GM21825 (cell line): ENCODE measurements around the gene ZMYND8.

Source experiments
- ATAC-seq: cut with Tn5 transposase; IDR thresholded peaks from one replicate; pipeline ENCODE4 v1.9.1; 2021; ENCODE audit warnings: mild to moderate bottlenecking, moderate library complexity; ENCODE audit not compliant: unreplicated experiment

Gene ZMYND8

DNA sequence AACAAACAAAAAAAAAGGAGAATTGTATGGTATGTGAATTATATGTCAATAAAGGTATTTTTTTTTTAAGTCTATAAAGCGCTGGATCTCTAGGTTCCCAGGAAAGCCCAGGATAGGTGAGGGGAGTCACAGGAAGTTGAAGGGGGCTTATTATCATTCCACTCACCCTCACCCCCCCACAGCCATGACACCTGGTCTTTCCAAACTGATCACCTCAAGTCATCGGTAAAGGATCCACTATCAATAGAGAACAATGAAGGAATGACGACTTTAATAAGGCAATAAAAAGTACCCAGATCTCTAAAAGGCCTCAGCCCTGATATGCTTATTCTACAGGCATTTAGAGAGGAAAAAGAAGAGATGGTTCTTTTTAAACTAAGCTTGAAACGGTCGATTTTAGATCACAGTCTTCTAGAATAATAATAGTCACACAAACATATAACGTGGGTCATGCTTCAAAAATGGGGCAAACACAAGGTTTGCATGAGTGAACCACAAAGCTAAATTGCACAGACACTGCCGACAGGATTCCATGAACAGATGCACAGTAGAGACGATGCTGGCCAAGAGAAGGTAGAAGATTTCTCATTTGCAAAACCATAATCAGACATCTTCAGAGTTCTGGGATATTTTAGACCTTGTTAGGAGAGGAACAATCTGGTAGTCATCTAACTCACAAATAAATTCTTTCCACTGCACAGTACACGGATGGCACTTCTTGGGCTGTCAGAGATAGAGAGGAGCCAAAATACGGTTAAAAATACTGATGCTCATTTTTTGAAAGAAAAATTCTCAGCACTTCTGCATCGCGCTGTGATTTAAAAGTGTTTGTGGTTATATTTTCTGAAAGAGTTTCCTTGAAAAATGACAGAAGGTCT lies 21.0 kb downstream of the ZMYND8 start:
- no peak for ATAC-seq

DNA sequence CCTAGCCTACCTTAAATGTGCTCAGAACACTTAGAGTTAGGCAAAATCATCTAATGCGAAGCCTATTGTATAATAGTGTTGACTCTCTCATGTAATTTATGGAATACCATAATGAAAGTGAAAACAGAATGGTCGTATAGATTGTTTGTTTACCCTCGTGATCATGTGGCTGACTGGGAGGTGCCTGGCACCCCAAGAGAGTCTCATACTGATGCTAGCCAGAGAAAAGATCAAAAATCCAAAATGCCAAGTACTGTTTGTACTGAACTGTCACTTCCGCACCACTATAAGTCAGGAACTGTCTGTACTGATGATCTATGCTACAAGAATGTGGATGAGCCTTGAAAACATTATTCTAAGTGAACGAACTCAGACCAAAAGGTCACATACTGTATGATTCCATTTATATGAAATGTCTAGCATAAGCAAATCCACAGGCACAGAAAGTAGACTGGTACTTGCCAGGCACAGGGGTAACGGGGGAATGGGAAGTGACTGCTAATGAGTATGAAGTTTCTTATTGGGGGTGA lies 22.4 kb downstream of the ZMYND8 start:
- ATAC-seq: no peak

DNA sequence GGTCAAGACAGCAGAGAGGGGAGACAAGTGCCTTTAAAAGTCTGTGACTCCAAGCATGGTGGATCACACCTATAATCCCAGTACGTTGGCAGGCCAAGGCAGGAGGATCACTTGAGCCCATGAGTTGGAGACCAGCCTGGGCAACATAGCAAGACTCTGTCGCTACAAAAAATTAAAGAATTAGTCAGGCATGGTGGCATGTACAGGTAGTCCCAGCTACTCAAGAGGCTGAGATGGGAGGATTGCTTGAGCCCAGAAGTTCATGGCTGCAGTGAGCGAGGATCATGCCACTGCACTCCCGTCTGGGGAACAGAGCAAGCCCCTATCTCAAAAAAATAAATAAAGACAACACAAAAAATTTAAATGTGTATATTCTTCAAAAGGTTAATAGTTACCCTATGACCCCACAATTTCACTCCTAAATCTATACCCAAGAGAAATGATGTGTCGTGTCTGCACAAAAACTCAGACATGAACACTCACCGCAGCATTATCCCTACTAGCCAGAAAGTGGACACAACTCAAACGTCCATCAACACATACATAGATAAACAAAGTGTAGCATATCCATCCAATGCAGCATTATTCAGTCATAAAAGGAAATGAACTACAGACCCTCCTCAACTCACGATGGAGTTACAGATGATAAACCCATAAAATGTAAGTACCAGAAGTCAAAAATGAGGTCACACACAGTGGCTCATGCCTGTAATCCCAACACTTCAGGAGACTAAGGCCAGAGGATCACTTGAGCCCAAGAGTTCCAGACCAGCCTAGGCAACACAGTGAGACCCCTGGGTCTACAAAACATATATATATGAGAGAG lies 23.9 kb downstream of the ZMYND8 start:
- no peak for ATAC-seq

DNA sequence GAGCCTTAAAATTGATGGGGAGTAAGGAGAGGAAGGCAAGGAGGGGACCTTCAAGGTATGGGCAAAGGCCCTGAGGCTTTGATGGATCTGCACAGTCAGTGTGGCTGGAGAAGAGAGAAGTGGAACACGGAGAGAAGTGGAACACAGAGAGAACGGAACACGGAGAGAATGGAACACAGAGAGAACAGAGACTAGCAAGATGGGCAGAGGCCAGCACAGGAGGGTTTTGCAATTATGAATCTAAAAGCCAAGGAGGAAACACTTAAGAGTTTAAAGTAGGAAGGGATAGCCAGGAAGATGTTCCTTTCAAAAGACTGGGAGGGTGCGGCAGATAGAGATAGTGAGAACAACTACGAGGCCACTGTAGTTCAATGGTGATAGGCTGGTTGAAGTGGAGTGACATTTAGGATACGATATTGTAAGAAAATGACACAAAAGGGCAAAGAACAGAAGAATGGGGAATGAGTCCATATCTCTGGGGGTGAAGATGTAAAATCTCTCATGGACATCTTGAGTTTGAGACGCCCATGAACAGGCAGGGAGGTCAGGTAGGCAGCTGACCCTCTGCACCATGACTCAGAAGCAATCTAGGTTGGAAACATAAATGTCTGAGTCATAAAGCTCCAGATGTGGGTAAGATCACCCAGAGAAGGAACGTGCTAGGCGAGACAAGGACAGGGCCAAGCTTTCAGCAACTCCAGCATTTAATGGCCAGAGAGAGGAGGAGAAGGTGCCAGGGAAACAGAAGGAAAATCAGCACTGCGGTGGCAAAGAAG lies 25.4 kb downstream of the ZMYND8 start:
- no peak for ATAC-seq

DNA sequence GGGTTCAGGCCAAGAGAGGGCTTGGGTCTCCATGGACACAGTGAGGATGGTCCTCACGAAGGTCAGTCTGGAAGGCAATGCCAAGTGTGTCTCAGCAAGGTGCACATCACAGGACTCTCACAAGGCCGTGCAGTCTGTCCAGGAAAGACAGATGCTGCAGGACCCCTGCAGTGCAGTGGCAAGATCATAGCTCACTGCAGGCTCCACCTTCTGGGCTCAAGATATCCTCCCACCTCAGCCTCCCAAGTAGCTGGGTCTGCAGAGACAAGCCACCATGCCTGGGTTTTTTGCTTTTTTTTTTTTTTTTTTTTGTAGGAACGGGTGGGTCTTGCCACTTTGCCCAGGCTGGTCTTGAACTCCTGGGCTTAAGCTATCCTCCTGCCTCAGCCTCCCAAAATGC lies 26.4 kb downstream of the ZMYND8 start:
- ATAC-seq: no peak

DNA sequence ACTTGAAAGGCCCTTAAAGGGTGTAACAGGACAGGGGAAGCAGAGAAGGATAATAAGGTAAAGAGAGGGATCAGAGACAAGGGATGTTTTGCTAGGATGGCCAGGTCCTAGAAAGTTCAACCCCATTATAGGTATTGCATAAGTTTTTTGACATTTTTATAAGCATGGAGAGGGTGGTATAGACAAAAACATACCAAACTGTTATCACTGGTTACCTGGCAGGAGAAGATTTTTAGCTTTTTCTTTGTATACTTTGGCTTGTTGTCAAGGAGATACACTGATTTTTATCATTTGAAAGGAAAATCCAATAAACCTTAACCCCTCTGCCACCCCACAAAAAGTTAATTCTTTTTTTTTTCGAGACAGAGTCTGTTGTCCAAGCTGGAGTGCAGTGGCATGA lies 28.4 kb downstream of the ZMYND8 start:
- no peak for ATAC-seq

DNA sequence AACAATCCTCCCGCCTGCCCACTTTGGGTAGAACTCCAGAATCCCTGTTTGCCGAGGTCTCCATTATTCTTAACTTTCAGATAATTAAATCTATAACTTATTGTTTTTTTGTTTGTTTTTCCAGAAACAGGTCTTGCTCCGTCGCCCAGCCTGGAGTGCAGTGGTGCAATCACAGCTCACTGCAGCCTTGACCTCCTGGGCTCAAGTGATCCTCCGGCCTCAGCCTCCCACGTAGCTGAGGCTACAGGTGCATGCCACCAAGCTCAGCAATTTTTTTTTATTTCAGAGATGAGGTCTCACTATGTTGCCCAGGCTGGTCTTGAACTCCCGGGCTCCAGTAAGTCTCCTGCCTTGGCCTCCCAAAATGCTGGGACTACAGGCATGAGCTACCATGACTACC lies 28.8 kb downstream of the ZMYND8 start:
- no peak for ATAC-seq

DNA sequence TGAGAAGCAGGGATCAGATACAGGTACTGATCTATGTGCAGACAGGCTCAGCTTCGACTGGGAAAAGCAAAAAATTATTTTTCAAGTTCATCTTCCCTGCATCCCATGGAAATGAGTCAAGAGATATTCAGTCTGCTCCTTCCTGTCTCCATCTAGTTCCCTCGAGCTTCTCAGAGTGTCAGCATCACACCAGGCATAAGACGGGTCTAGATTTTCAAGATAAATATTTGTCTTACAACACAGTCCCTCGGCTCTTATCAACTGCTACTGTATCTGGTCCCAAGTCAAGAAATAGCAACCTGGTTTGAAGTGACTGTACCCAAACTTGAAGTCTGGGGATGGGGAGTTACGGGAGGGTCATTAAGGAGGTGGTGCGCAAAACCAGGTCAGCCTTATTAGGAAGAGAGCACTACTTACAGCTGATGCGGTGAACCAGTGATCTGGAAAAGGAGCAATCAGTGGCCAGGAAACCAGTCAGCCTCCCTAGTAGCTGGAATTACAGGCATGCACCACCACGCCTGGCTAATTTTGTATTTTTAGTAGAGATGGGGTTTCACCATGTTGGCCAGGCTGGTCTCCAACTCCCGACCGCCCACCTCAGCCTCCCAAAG lies 29.7 kb downstream of the ZMYND8 start:
- ATAC-seq: no peak

DNA sequence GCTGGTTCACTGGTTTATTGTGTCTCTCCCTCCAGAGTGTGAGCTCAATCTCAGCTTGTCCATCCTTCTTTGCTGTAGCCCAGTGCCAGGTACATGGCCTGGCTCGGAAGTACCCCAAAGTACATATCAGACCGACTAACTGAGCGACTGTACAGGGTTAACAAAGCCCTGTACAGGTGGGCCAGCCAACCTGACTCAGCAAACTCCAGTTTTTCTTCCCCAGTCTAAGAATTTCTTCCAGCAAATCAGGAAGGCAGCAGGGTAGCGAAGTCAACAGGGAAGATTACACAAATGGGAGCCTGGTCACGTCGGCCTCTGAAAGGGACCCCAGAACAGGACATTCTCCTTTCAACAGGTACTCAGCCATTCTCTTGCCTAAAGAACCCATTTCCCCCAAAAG lies 31.3 kb downstream of the ZMYND8 start:
- ATAC-seq: no peak

DNA sequence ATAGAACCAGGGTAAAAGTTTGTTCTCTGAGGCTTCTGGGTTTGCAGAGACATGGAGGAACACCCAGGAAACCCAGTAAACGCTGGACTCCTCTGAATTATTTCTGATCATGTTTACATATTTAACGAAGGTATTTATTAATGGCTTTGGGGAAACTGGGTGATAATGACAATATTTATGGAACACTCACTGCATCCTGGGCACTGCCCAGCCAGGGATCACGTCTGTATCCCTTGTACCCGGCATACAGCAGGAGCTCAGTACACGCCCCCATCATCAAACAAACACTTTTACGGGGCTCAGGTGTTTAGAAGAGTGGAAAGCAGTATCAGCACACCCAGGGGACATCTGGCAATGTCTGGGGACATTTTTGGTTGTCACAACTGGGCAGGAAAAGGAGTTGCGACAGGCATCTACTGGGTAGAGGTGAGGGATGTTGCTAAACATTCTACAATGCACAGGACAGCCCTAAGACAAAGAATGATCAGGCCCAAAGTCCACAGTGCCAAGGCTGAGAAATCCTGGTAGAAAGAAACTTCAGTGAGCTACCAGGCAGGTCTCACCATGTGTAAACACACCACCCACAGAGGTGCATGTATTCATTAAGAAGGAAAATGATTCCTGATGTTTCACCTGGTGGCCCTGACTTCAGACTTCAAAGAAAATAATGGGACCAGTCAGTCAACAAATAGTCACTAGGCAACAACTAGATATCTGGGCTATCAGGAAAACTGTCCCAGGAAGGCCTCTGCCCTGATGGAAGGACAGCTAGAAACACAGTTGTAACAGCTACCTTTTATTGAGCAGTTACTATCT lies 35.3 kb downstream of the ZMYND8 start:
- no peak for ATAC-seq

DNA sequence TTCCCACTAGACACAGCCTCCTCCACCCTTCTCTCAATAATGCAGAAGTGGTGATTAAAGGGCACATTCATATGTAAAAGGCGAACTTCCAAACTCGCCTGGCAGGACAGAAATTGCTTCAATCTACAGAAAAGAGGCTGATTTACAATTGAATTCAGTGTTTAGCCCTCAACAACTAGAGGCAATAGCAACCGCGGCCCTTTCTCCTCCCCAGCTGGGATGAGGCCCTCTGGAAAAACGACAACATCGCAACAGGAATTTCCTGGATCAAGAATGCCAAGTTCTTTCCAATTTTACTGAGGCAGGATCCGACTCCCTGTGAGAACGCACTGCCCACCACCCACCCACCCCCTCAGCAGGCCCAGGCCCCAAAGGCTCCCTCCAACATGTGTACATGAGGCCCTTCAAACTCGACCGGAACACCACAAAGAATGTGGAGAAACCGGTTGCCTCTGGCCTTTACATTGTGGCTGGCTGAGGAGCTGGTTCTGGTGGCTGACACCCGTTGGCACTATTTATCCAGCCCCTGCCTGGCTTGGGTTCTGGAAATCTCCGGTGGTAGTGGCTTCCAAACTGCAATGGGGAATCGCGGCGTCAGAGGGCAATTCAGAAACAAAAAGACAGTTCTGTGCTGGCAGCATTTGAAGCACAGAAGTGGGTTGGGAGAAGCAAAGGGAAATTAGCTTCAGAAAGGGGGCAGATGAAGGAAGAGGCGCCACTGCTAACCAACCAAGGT lies 36.8 kb downstream of the ZMYND8 start:
- no peak for ATAC-seq

DNA sequence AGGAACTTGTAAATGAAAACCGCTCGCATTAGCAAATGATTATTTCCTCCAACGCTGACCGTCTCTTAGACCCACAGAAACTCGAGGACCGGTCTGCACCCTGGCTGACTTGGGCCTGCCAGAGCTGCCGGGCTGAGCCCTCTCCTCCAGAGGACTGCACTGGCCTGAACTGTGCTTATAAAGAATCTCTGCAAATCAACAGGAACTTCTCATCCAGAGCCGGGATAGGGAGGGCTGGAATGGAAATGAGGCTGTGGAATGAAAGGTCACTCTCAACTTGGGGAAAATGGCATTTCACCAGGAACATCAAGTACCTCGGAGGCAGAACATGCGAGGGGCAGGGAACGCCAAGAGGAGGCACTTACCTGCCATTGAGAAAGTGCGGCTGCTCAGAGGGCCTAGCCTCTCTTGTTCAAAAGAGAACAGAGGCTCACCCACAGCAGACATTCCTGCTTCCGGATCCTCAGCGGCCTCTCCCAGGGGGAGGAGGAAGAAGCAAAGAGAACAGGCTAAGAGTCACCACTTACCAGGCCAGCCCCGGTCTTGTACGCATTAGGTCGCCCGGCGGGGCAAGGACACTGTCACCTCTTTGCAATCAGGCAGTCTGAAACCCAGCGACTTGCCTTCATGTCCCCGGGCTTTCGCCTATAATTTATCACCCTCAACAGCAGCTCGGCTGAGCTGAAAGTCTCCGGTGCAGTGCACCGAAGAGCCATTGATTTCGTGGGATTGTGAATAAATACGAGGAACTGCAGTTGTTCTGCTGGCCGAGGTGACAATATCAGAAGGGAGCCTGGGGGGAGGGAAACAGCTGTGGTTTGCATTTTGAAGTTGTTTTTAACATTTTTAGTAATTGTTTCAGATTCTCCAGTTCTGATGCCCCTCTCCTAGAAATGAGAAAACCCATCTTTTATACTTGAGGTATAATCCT lies 37.6 kb downstream of the ZMYND8 start:
- ATAC-seq: no peak

DNA sequence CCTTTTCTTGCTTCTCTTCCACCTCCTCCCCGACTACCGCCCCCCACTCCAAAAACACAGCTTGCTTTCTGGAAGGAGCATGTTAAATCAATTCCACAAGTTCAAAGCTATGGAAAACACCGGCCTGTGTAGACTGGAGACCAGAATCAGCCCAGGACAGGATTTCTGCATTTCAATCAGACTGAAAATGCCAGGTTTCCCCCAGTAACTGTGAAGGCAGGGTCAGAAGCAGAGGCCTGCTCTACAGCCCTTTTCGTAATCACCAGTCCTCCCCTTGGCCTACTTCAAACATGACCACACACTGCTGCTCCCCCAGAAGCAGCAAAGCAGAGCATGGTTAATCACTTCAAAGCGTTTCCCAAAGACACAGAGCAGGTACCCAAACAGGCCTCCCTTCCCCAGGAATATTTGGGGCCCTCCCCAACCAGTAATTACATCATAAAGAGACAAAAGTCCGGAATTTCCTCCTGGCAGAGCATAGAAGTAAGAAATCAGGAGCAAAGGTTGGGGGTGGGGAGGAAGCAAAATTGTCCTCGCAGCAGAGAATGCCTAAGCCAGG lies 38.4 kb downstream of the ZMYND8 start:
- no peak for ATAC-seq

DNA sequence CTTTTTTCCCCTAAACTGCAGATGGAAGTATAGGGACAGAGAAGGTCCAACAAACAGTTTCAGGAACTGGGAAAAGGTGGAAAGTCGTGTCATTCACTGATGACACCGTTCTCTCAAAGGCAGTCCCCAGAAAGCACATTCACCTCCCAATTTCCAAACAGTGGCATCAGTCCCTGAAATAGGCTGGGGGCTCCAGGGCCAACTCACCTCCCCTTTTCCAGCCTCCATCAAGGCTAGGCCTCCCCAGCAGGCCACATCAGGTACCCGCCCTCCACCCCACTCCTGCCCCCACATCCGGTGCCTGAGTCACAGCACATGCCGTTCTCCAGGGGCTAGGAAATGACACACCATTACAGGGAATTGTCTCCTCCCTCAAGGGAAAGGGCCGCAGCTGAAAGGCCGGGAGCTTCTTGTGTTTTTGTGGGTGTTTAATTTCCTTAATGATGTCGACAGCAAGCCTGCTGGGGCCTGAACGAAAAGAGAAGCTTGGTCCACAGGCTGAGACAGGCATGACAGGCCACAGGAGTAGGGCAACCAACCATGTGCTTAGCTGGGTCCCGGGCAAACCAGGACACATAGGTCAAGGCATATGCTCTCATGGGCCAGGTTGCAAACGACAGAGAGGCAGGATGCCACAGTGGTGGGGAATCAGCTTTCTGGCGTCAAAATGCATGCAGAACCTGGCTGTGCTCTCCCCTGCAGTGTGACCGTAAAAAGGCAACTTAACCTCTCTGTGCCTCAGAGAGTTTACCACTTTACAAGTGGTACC lies 39.2 kb downstream of the ZMYND8 start:
- no peak for ATAC-seq

DNA sequence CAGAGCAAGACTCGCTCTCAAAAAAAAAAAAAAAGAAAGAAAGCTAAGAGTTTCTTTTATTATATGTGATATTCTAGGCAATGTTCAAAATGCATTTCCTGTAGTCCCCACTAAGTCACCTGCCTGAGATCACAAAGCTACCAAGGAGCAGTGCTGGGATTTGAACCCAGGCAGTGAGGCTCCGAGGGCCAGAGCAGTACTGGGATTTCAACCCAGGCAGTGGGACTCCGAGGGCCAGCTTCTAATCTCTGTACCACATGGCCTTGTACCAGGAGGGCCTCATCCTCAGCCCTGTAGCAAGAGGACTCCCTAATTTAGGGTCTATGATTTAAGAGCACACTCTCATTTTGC lies 39.7 kb downstream of the ZMYND8 start:
- ATAC-seq: no peak

DNA sequence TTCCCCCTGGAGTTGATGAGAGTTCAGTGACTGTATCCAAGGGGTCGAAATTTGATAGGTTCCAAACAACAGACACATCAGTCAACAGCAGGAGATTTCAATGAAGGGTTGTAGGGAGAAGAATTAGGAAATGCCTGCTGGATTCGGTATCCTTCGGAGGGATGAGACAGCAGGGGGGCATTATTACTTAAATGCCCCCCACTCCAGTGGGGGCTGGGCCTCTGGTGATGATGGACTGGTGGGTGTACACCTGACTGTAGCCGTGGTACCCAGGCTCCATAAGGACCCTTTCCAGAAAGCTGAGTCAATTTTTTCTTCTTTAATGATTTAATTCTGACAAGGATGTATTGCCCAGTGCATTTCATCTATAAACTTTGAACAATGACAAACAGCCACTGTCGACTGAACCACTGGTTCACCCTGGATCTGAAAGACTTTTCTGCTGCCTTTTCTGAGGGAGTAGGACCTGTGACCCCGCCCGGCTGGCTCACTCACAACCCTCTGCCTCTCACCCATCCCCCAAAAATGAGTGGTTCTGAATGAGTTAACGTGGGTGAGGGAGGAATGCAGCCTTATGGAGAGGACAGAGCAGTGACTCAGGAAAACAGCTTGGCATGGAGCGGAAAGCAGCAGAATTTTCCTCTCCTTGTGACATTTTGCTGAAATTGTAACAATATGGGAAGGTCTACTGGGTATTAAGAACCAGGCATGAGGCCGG lies 41.0 kb downstream of the ZMYND8 start:
- ATAC-seq: no peak
